Calu3 (cell line): ENCODE results near the gene HDC. TPM values are rescaled to one million over a fixed set of nuclear protein-coding genes. Genes with fewer than 3 reads are reported as not detected.

Source experiments
- Bru-seq: library from RNA; stranded (reverse); fragments of 400-500 nt; gene quantifications from one replicate; lab custom pipeline; 2021; lab: Mats Ljungman, UMichigan
- BruChase-seq, 2 experiments: library from RNA; stranded (reverse); fragments of 400-500 nt; gene quantifications; one replicate each; lab custom pipeline; 2021; lab: Mats Ljungman, UMichigan
- BruUV-seq: library from RNA; stranded (reverse); fragments of 400-500 nt; replicated peaks from 2 replicates; lab custom pipeline; 2021; lab: Mats Ljungman, UMichigan
- CTCF ChIA-PET: fragments of 300-600 bp; sonication (Branson Sonifier 250); formaldehyde crosslinking; loops from one replicate; lab custom pipeline; 2022; ENCODE audit warnings: antibody characterized with exemption; lab: Charles Lee
- DNase-seq: peaks from one replicate; pipeline ENCODE4 v3.0.0; 2022
- H3K27ac Mint-ChIP-seq: one replicate; pipeline ENCODE4 v1.8.0; 2022; ENCODE audit warnings: mixed read lengths; ENCODE audit not compliant: unreplicated experiment
- H3K27me3 Mint-ChIP-seq: one replicate; pipeline ENCODE4 v1.8.0; 2022; ENCODE audit warnings: mixed read lengths; ENCODE audit not compliant: unreplicated experiment
- H3K36me3 Mint-ChIP-seq: one replicate; pipeline ENCODE4 v1.8.0; 2022; ENCODE audit warnings: mild to moderate bottlenecking, moderate library complexity, mixed read lengths; ENCODE audit not compliant: insufficient read depth, unreplicated experiment
- H3K4me1 Mint-ChIP-seq: one replicate; pipeline ENCODE4 v1.8.0; 2022; ENCODE audit warnings: mild to moderate bottlenecking, low read depth, mixed read lengths; ENCODE audit not compliant: unreplicated experiment
- H3K4me3 Mint-ChIP-seq: one replicate; pipeline ENCODE4 v1.8.0; 2022; ENCODE audit warnings: mild to moderate bottlenecking, low read depth, moderate library complexity, mixed read lengths; ENCODE audit not compliant: unreplicated experiment
- H3K9me3 Mint-ChIP-seq: one replicate; pipeline ENCODE4 v1.8.0; 2022; ENCODE audit warnings: low read depth, mixed read lengths; ENCODE audit not compliant: unreplicated experiment
- CTCF ChIP-seq: fragments of 200-600 bp; IDR thresholded peaks from one replicate; pipeline ENCODE4 v1.8.0; 2022; ENCODE audit warnings: antibody characterized with exemption; ENCODE audit not compliant: unreplicated experiment
- intact Hi-C: fragments of 100-400 bp; cut with micrococcal nuclease; formaldehyde crosslinking; loops from one replicate; pipeline ENCODE4 v1.10.0; 2022; ENCODE audit not compliant: unreplicated experiment
- long read RNA-seq: library from polyadenylated mRNA; stranded (forward); transcript quantifications from one replicate; pipeline ENCODE4 v2.0.0, GENCODE V29; 2022
- total RNA-seq: library from RNA; stranded (reverse); gene quantifications from 2 replicates; pipeline ENCODE4 v1.2.3, GENCODE V29; 2022

Gene HDC
- total RNA-seq (not detected in 2 replicates), Bru-seq, nascent RNA (percentile 10 among the genes with signal in this experiment), BruChase-seq, experiment 1, labeled RNA remaining after a 6-hour chase (percentile 4 among the genes with signal in this experiment), BruChase-seq, experiment 2, labeled RNA remaining after a 2-hour chase (percentile 9 among the genes with signal in this experiment)
- long read RNA-seq, result 0 reads

GRCh38 chr15:50265620-50266019 lies at the start of gene HDC:
Gene HDC, minus strand, starts transcription at chr15:50265726. Its CDS starts 103 bp downstream, at chr15:50265623.
- CTCF ChIA-PET, result no interaction called here
- Mint-ChIP-seq H3K4me1 (peaks cover 4% of the 10 kb centered on the region), H3K9me3 (no peaks in the 10 kb centered on the region), H3K27me3 (peaks cover 48% of the 10 kb centered on the region), H3K36me3 (no peaks in the 10 kb centered on the region), H3K27ac (no peak within 1 kb of the TSS), H3K4me3 (no peak within 1 kb of the TSS)
- intact Hi-C loops, result no loop called here
- no TSS peak for BruUV-seq
- DNase-seq, result no peak
- no peak for TF ChIP-seq CTCF

GRCh38 chr15:50312636-50313035 lies 47.1 kb upstream of the HDC start:
- Mint-ChIP-seq H3K27me3 (no peaks in the 10 kb centered on the region), H3K36me3 (no peaks in the 10 kb centered on the region), H3K4me3 (no peak overlapping the region), H3K27ac (no peak overlapping the region), H3K9me3 (no peaks in the 10 kb centered on the region), H3K4me1 (peaks cover 9% of the 10 kb centered on the region)
- intact Hi-C loops, result loop anchor here (10.0 kb wide), 2 partner anchors 128 to 288 kb away; partner anchors contain the start of gene SLC27A2
- CTCF ChIA-PET, result interaction anchor here (0.6 kb wide), 1 partner anchor 143 kb away, joined by 3 read pairs; no protein-coding TSS in a partner anchor
- DNase-seq, result no peak
- no TSS peak for BruUV-seq
- TF ChIP-seq CTCF, result no peak

GRCh38 chr15:50307799-50308198 lies 42.3 kb upstream of the HDC start:
- Mint-ChIP-seq H3K4me3 (no peak overlapping the region), H3K4me1 (no peaks in the 10 kb centered on the region), H3K27me3 (no peaks in the 10 kb centered on the region), H3K27ac (no peak overlapping the region), H3K36me3 (peaks cover 5% of the 10 kb centered on the region), H3K9me3 (no peaks in the 10 kb centered on the region)
- CTCF ChIA-PET, result no interaction called here
- BruUV-seq, result no TSS peak
- no peak for TF ChIP-seq CTCF
- intact Hi-C loops, result no loop called here
- no peak for DNase-seq

- H3K4me1 Mint-ChIP-seq, result no peaks in the 10 kb centered on the region
- no peaks in the 10 kb centered on the region for H3K9me3 Mint-ChIP-seq
- intact Hi-C loops, result no loop called here
- H3K36me3 Mint-ChIP-seq, result peaks cover 18% of the 10 kb centered on the region
- no peak for DNase-seq
- no peaks in the 10 kb centered on the region for H3K27me3 Mint-ChIP-seq
- no peak overlapping the region for H3K4me3 Mint-ChIP-seq
- CTCF ChIA-PET, result interaction anchor here (1.0 kb wide), 1 partner anchor 11 kb away, joined by 3 read pairs; no protein-coding TSS in a partner anchor
- BruUV-seq, result no TSS peak
- no peak overlapping the region for H3K27ac Mint-ChIP-seq
- no peak for TF ChIP-seq CTCF
Observed at GRCh38 chr15:50304836-50305235, 39.3 kb upstream of the HDC start.
